Astrocyte (in vitro differentiated cells and primary cell): ENCODE measurements around the gene ASB2. TPM values are rescaled to one million over a fixed set of nuclear protein-coding genes. Genes with fewer than 3 reads are reported as not detected.
A peak's percentile ranks its signal among the peaks of the same experiment; 100 is the strongest.

ENCODE experiments used
- DNase-seq: peaks from one replicate; pipeline ENCODE4 v3.0.0-alpha.2; 2010; ENCODE audit warnings: low read depth
- FAIRE-seq: peaks from 2 replicates; lab custom pipeline; 2011; peaks lifted over from hg19 to GRCh38; lab: Jason Lieb, UNC
- H2AFZ ChIP-seq: 2 replicates; pipeline ENCODE4 v1.6.0; 2012; ENCODE audit warnings: low read depth, low read length, inconsistent platforms
- H3K27ac ChIP-seq: 2 replicates; pipeline ENCODE4 v1.5.1; 2011; ENCODE audit warnings: low read depth, low read length, inconsistent platforms
- H3K27me3 ChIP-seq: 2 replicates; pipeline ENCODE4 v1.6.0; 2011; ENCODE audit warnings: low read length, inconsistent platforms; ENCODE audit not compliant: insufficient read depth
- H3K36me3 ChIP-seq: 2 replicates; pipeline ENCODE4 v1.5.1; 2011; ENCODE audit warnings: low read length, inconsistent platforms; ENCODE audit not compliant: insufficient read depth
- H3K4me1 ChIP-seq: 2 replicates; pipeline ENCODE4 v1.5.1; 2011; ENCODE audit warnings: low read length, inconsistent platforms; ENCODE audit not compliant: insufficient read depth
- H3K4me2 ChIP-seq: 2 replicates; pipeline ENCODE4 v1.6.0; 2012; ENCODE audit warnings: low read length, inconsistent platforms
- H3K4me3 ChIP-seq: 2 replicates; pipeline ENCODE4 v1.5.1; 2011; ENCODE audit warnings: low read depth, mild to moderate bottlenecking, low read length, inconsistent platforms; ENCODE audit not compliant: insufficient read depth
- H3K79me2 ChIP-seq: 2 replicates; pipeline ENCODE4 v1.6.0; 2012; ENCODE audit warnings: mild to moderate bottlenecking, low read length, inconsistent platforms; ENCODE audit not compliant: insufficient read depth
- H3K9ac ChIP-seq: 2 replicates; pipeline ENCODE4 v1.6.0; 2012; ENCODE audit warnings: mild to moderate bottlenecking, low read length, inconsistent platforms
- H3K9me3 ChIP-seq: 2 replicates; pipeline ENCODE4 v1.5.1; 2012; ENCODE audit warnings: low read depth, mild to moderate bottlenecking, low read length, inconsistent platforms; ENCODE audit not compliant: insufficient read depth
- H4K20me1 ChIP-seq: 2 replicates; pipeline ENCODE4 v1.6.0; 2012; ENCODE audit warnings: low read length, inconsistent platforms; ENCODE audit not compliant: insufficient read depth
- H3K27ac Mint-ChIP-seq: one replicate; pipeline ENCODE4 v1.8.0; 2021; ENCODE audit warnings: mild to moderate bottlenecking, mixed read lengths; ENCODE audit not compliant: unreplicated experiment
- H3K27me3 Mint-ChIP-seq: one replicate; pipeline ENCODE4 v1.8.0; 2021; ENCODE audit warnings: low read depth, mixed read lengths; ENCODE audit not compliant: unreplicated experiment
- H3K36me3 Mint-ChIP-seq: one replicate; pipeline ENCODE4 v1.8.0; 2021; ENCODE audit warnings: low read depth, mixed read lengths; ENCODE audit not compliant: unreplicated experiment
- H3K4me1 Mint-ChIP-seq: one replicate; pipeline ENCODE4 v1.8.0; 2021; ENCODE audit warnings: low read depth, mixed read lengths; ENCODE audit not compliant: unreplicated experiment
- H3K4me3 Mint-ChIP-seq: one replicate; pipeline ENCODE4 v1.8.0; 2021; ENCODE audit warnings: mild to moderate bottlenecking, moderate library complexity, mixed read lengths; ENCODE audit not compliant: unreplicated experiment
- H3K9me3 Mint-ChIP-seq: one replicate; pipeline ENCODE4 v1.8.0; 2021; ENCODE audit warnings: mild to moderate bottlenecking, mixed read lengths; ENCODE audit not compliant: unreplicated experiment
- CTCF ChIP-seq: IDR thresholded peaks from 2 replicates; pipeline ENCODE4 v1.5.1; 2011; ENCODE audit warnings: low read depth, mild to moderate bottlenecking, inconsistent platforms, low read length, moderate library complexity; ENCODE audit not compliant: insufficient read depth
- EZH2 ChIP-seq: IDR thresholded peaks from 2 replicates; pipeline ENCODE4 v1.6.1; 2012; ENCODE audit warnings: mild to moderate bottlenecking, low read length, inconsistent platforms; ENCODE audit not compliant: insufficient read depth
- total RNA-seq: library from RNA; stranded (reverse); gene quantifications from 2 replicates; pipeline ENCODE4 v1.2.1, GENCODE V29; 2021

Gene ASB2
- total RNA-seq, 1 donor from 2014 or later, result 0.25 TPM

- Histone ChIP-seq H3K27ac (no peak overlapping the region), H3K79me2 (no peaks in the 10 kb centered on the region), H3K4me1 (peaks cover 15% of the 10 kb centered on the region), H3K36me3 (no peaks in the 10 kb centered on the region), H3K9me3 (no peaks in the 10 kb centered on the region), H4K20me1 (no peaks in the 10 kb centered on the region), H2AFZ (peak overlapping the region; percentile 74), H3K27me3 (peaks cover 34% of the 10 kb centered on the region), H3K4me3 (no peak overlapping the region), H3K4me2 (peak overlapping the region; percentile 75), H3K9ac (no peak overlapping the region)
- peaks cover 55% of the 10 kb centered on the region for H3K27me3 Mint-ChIP-seq
- no peak for TF ChIP-seq CTCF
- peak; percentile 93 for TF ChIP-seq EZH2
- H3K4me1 Mint-ChIP-seq, result peaks cover 21% of the 10 kb centered on the region
- no peaks in the 10 kb centered on the region for H3K36me3 Mint-ChIP-seq
- no peak overlapping the region for H3K4me3 Mint-ChIP-seq
- DNase-seq, result no peak
- FAIRE-seq, result no peak
- peaks cover 3% of the 10 kb centered on the region for H3K9me3 Mint-ChIP-seq
- H3K27ac Mint-ChIP-seq, result peak overlapping the region; percentile 18
Measured at GRCh38 chr14:93938751-93939303, 37.5 kb downstream of the ASB2 start.

GRCh38 chr14:93937519-93937918, 38.9 kb downstream of the ASB2 start:
- H3K4me3 ChIP-seq, result no peak overlapping the region
- no peak for TF ChIP-seq EZH2
- no peak for TF ChIP-seq CTCF
- H2AFZ ChIP-seq, result no peak overlapping the region
- no peak overlapping the region for H3K27ac Mint-ChIP-seq
- H3K4me3 Mint-ChIP-seq, result no peak overlapping the region
- DNase-seq (no peak), FAIRE-seq (no peak)
- H3K36me3 ChIP-seq, result no peaks in the 10 kb centered on the region
- H3K9me3 ChIP-seq, result no peaks in the 10 kb centered on the region
- peaks cover 36% of the 10 kb centered on the region for H3K27me3 ChIP-seq
- no peak overlapping the region for H3K9ac ChIP-seq
- no peaks in the 10 kb centered on the region for H4K20me1 ChIP-seq
- no peaks in the 10 kb centered on the region for H3K9me3 Mint-ChIP-seq
- peaks cover 14% of the 10 kb centered on the region for H3K4me1 ChIP-seq
- peaks cover 12% of the 10 kb centered on the region for H3K4me1 Mint-ChIP-seq
- H3K27ac ChIP-seq, result no peak overlapping the region
- H3K4me2 ChIP-seq, result no peak overlapping the region
- H3K36me3 Mint-ChIP-seq, result no peaks in the 10 kb centered on the region
- peaks cover 61% of the 10 kb centered on the region for H3K27me3 Mint-ChIP-seq
- H3K79me2 ChIP-seq, result no peaks in the 10 kb centered on the region

- Mint-ChIP-seq H3K36me3 (no peaks in the 10 kb centered on the region), H3K4me1 (peaks cover 7% of the 10 kb centered on the region), H3K9me3 (no peaks in the 10 kb centered on the region), H3K27me3 (peaks cover 66% of the 10 kb centered on the region), H3K4me3 (no peak overlapping the region), H3K27ac (no peak overlapping the region)
- H3K4me2 ChIP-seq, result no peak overlapping the region
- H3K27me3 ChIP-seq, result peaks cover 36% of the 10 kb centered on the region
- FAIRE-seq, result no peak
- H4K20me1 ChIP-seq, result no peaks in the 10 kb centered on the region
- no peak for TF ChIP-seq EZH2
- TF ChIP-seq CTCF, result no peak
- no peaks in the 10 kb centered on the region for H3K36me3 ChIP-seq
- H3K79me2 ChIP-seq, result no peaks in the 10 kb centered on the region
- H3K9ac ChIP-seq, result no peak overlapping the region
- H2AFZ ChIP-seq, result no peak overlapping the region
- no peaks in the 10 kb centered on the region for H3K9me3 ChIP-seq
- no peak for DNase-seq
- peaks cover 8% of the 10 kb centered on the region for H3K4me1 ChIP-seq
- H3K27ac ChIP-seq, result no peak overlapping the region
- no peak overlapping the region for H3K4me3 ChIP-seq
Measured at GRCh38 chr14:93936926-93937325, 39.4 kb downstream of the ASB2 start.
